H1 (cell line): ENCODE results near the gene MACIR. TPM values are rescaled to one million over a fixed set of nuclear protein-coding genes. Genes with fewer than 3 reads are reported as not detected.

Source experiments
- CTCF ChIA-PET: fragments of 300-600 bp; sonication (Branson Sonifier 250); formaldehyde crosslinking; loops from one replicate; lab custom pipeline; 2021; ENCODE audit not compliant: partially characterized antibody; lab: Charles Lee
- POLR2A ChIA-PET: fragments of 300-600 bp; sonication (Branson Sonifier 250); formaldehyde crosslinking; loops from one replicate; lab custom pipeline; 2021; ENCODE audit warnings: inconsistent platforms; ENCODE audit not compliant: partially characterized antibody; lab: Charles Lee
- DNase-seq, 2 experiments: peaks; one replicate each; pipeline versions ENCODE4 v3.0.0 to v3.0.0-alpha.2; 2010 to 2022; ENCODE audit warnings: low spot score in 2 of 2, low read depth in 1 of 2, mixed read lengths in 1 of 2
- FAIRE-seq: peaks from 2 replicates; lab custom pipeline; 2011; peaks lifted over from hg19 to GRCh38; lab: Jason Lieb, UNC
- H2AFZ ChIP-seq: 2 replicates; pipeline ENCODE4 v1.8.1; 2012; ENCODE audit warnings: low read length, inconsistent platforms
- H2AK5ac ChIP-seq: 2 replicates; pipeline ENCODE4 v1.6.1; 2013; ENCODE audit warnings: low read depth, low read length
- H2BK120ac ChIP-seq: replicated peaks from 2 replicates; pipeline ENCODE3; 2013; ENCODE audit warnings: low read depth, low read length, inconsistent platforms
- H2BK12ac ChIP-seq: 2 replicates; pipeline ENCODE4 v1.6.1; 2013; ENCODE audit warnings: low read depth, low read length
- H2BK15ac ChIP-seq: 2 replicates; pipeline ENCODE4 v1.6.1; 2013; ENCODE audit warnings: low read length
- H2BK20ac ChIP-seq: 2 replicates; pipeline ENCODE4 v1.6.1; 2013; ENCODE audit warnings: low read length
- H2BK5ac ChIP-seq: 2 replicates; pipeline ENCODE4 v1.6.1; 2013; ENCODE audit warnings: low read depth, low read length
- H3K14ac ChIP-seq: 2 replicates; pipeline ENCODE4 v1.6.1; 2013; ENCODE audit warnings: inconsistent platforms; ENCODE audit not compliant: insufficient read length
- H3K18ac ChIP-seq: 2 replicates; pipeline ENCODE4 v1.6.1; 2013; ENCODE audit warnings: low read length; ENCODE audit errors: extremely low read depth
- H3K23ac ChIP-seq: 2 replicates; pipeline ENCODE4 v1.6.1; 2013; ENCODE audit warnings: inconsistent platforms; ENCODE audit not compliant: insufficient read length
- H3K23me2 ChIP-seq: 2 replicates; pipeline ENCODE4 v1.6.1; 2013; ENCODE audit warnings: low read depth, low read length
- H3K27ac ChIP-seq: 2 replicates; pipeline ENCODE4 v1.6.1; 2011; ENCODE audit warnings: low read depth, low read length, inconsistent platforms
- H3K27me3 ChIP-seq, 4 experiments: replicated peaks in 1 of 4; 1 replicate in 1 of 4; 2 replicates in 3 of 4; pipeline versions ENCODE4 v1.6.1 to v1.8.1; 2011 to 2013; ENCODE audit warnings: low read length in 3 of 4, mild to moderate bottlenecking in 3 of 4, inconsistent platforms in 2 of 4, mixed read lengths in 2 of 4, moderate library complexity in 1 of 4; ENCODE audit not compliant: control insufficient read depth in 3 of 4, insufficient read depth in 3 of 4; ENCODE audit errors: extremely low read depth in 1 of 4
- H3K36me3 ChIP-seq, 4 experiments: 2 replicates each; pipeline versions ENCODE4 v1.6.1 to v1.8.1; 2011 to 2013; ENCODE audit warnings: mild to moderate bottlenecking in 4 of 4, low read length in 3 of 4, moderate library complexity in 2 of 4, control low read depth in 1 of 4, inconsistent platforms in 1 of 4; ENCODE audit not compliant: insufficient read depth in 4 of 4, control insufficient read depth in 2 of 4
- H3K4ac ChIP-seq: replicated peaks from 2 replicates; pipeline ENCODE3; 2013; ENCODE audit warnings: low read length, low read depth, mixed read lengths, inconsistent platforms; ENCODE audit not compliant: insufficient read length
- H3K4me1 ChIP-seq, 4 experiments: replicated peaks in 1 of 4; 1 replicate in 1 of 4; 2 replicates in 3 of 4; pipeline versions ENCODE4 v1.6.1 to v1.8.1; 2011 to 2013; ENCODE audit warnings: low read length in 3 of 4, inconsistent platforms in 2 of 4, mixed read lengths in 1 of 4; ENCODE audit not compliant: insufficient read depth in 4 of 4, control insufficient read depth in 3 of 4
- H3K4me2 ChIP-seq, 2 experiments: 2 replicates each; pipeline versions ENCODE4 v1.6.1 to v1.8.1; 2011 to 2013; ENCODE audit warnings: low read depth in 2 of 2, low read length in 2 of 2, control low read depth in 1 of 2, inconsistent platforms in 1 of 2, mild to moderate bottlenecking in 1 of 2; ENCODE audit not compliant: insufficient read depth in 1 of 2
- H3K4me3 ChIP-seq, 4 experiments: fragments of 200-600, 300-600 bp in 1 of 4; sonication (generic), shearing (Covaris generic), sonication (Bioruptor Twin) in 1 of 4; 2 replicates each; pipeline versions ENCODE4 v1.5.1 to v1.8.1; 2011 to 2016; ENCODE audit warnings: low read length in 4 of 4, low read depth in 3 of 4, control low read depth in 2 of 4, inconsistent platforms in 2 of 4, mild to moderate bottlenecking in 2 of 4, mixed read lengths in 1 of 4, moderate library complexity in 1 of 4; ENCODE audit not compliant: insufficient read depth in 2 of 4; ENCODE audit errors: extremely low read depth in 1 of 4
- H3K56ac ChIP-seq: replicated peaks from 2 replicates; pipeline ENCODE3; 2013; ENCODE audit warnings: low read depth, mild to moderate bottlenecking, mixed read lengths, low read length, inconsistent platforms; ENCODE audit not compliant: insufficient read length
- H3K79me1 ChIP-seq: 2 replicates; pipeline ENCODE4 v1.6.1; 2013; ENCODE audit warnings: low read depth, low read length, control low read depth
- H3K79me2 ChIP-seq, 2 experiments: 2 replicates each; pipeline versions ENCODE4 v1.6.1 to v1.8.1; 2012 to 2013; ENCODE audit warnings: low read length in 2 of 2, mild to moderate bottlenecking in 2 of 2, inconsistent platforms in 1 of 2; ENCODE audit not compliant: insufficient read depth in 2 of 2, control insufficient read depth in 1 of 2
- H3K9ac ChIP-seq, 4 experiments: replicated peaks in 1 of 4; 1 replicate in 1 of 4; 2 replicates in 3 of 4; pipeline versions ENCODE4 v1.6.1 to v1.8.1; 2011 to 2013; ENCODE audit warnings: low read depth in 3 of 4, low read length in 3 of 4, control low read depth in 2 of 4, mild to moderate bottlenecking in 2 of 4, moderate library complexity in 2 of 4, inconsistent platforms in 1 of 4; ENCODE audit errors: extremely low read depth in 1 of 4
- H3K9me3 ChIP-seq, 2 experiments: 2 replicates each; pipeline versions ENCODE4 v1.6.1 to v1.8.1; 2012 to 2013; ENCODE audit warnings: mild to moderate bottlenecking in 2 of 2, moderate library complexity in 2 of 2, control low read depth in 1 of 2, inconsistent platforms in 1 of 2, low read depth in 1 of 2, low read length in 1 of 2, mixed read lengths in 1 of 2; ENCODE audit not compliant: insufficient read depth in 2 of 2
- H4K20me1 ChIP-seq, 2 experiments: replicated peaks in 1 of 2; 2 replicates each; pipeline versions ENCODE3 to v1.8.1; 2011 to 2013; ENCODE audit warnings: inconsistent platforms in 2 of 2, low read length in 2 of 2, mild to moderate bottlenecking in 1 of 2; ENCODE audit not compliant: insufficient read depth in 2 of 2, control insufficient read depth in 1 of 2
- H4K5ac ChIP-seq: 2 replicates; pipeline ENCODE4 v1.6.1; 2013; ENCODE audit warnings: low read length, low read depth, mixed read lengths, inconsistent platforms; ENCODE audit not compliant: insufficient read length
- H4K8ac ChIP-seq: 2 replicates; pipeline ENCODE4 v1.8.0; 2013; ENCODE audit warnings: mild to moderate bottlenecking, moderate library complexity, low read length, inconsistent platforms; ENCODE audit not compliant: insufficient read depth; ENCODE audit errors: extremely low read depth
- H4K91ac ChIP-seq: replicated peaks from 2 replicates; pipeline ENCODE3; 2013; ENCODE audit warnings: low read length, mixed read lengths, inconsistent platforms; ENCODE audit not compliant: insufficient read length
- ASH2L ChIP-seq: fragments of 200-600, 300-600 bp; sonication (generic); IDR thresholded peaks from one replicate; pipeline ENCODE4 v1.7.1; 2017; ENCODE audit warnings: low read length
- CEBPB ChIP-seq: IDR thresholded peaks from 2 replicates; pipeline ENCODE4 v1.6.1; 2012; ENCODE audit warnings: low read depth, low read length
- MAFK ChIP-seq: IDR thresholded peaks from 2 replicates; pipeline ENCODE4 v1.6.1; 2012; ENCODE audit warnings: low read depth, mild to moderate bottlenecking, improper control_type of control experiment, low read length
- NRF1 ChIP-seq: IDR thresholded peaks from 2 replicates; pipeline ENCODE4 v1.6.1; 2011; ENCODE audit warnings: mild to moderate bottlenecking, low read depth, low read length, improper control_type of control experiment
- WGBS, 2 experiments: shearing (Covaris generic) in 1 of 2; methylation state at CpG; one replicate each; pipeline versions ENCODE4 v1.1.6 to v1.1.7; 2013 to 2015; ENCODE audit warnings: low lambda C conversion rate in 2 of 2, mixed read lengths in 2 of 2, inconsistent platforms in 1 of 2, low coverage in 1 of 2, missing lambda C conversion rate in 1 of 2; ENCODE audit not compliant: insufficient replicate concordance in 2 of 2, insufficient coverage in 1 of 2, insufficient read length in 1 of 2; ENCODE audit errors: extremely low coverage in 1 of 2, missing lambda C conversion rate in 1 of 2; 5-methylcytosine and 5-hydroxymethylcytosine counted together
- polyA plus RNA-seq, 7 experiments: library from polyadenylated mRNA; depleted of rRNA in 3 of 7; stranded (reverse) in 5 of 7; unstranded in 2 of 7; fragments of >200 nt in 5 of 7; fragments of 200-250 nt in 2 of 7; gene quantifications; 1 replicate in 5 of 7; 2 replicates in 1 of 7; 4 replicates in 1 of 7; pipeline versions ENCODE4 v1.2.1 to v1.2.3, GENCODE V29; 2011 to 2013; ENCODE audit warnings: missing spikeins in 2 of 7, mixed read lengths in 2 of 7
- total RNA-seq: library from RNA; stranded (reverse); fragmentation: NEBNext Ultra II Directional; extraction: Animal tissue kit (Norgen Biotek cat#: 25700); gene quantifications from 2 replicates; pipeline ENCODE4 v1.2.1, GENCODE V29; 2021

MACIR gene
- total and polyA plus RNA-seq, 2 of the 8 experiments (the other 6 are each of a cell fraction or from before 2014, with no cell fraction given) = 8.0 to 19.2 TPM

DNA sequence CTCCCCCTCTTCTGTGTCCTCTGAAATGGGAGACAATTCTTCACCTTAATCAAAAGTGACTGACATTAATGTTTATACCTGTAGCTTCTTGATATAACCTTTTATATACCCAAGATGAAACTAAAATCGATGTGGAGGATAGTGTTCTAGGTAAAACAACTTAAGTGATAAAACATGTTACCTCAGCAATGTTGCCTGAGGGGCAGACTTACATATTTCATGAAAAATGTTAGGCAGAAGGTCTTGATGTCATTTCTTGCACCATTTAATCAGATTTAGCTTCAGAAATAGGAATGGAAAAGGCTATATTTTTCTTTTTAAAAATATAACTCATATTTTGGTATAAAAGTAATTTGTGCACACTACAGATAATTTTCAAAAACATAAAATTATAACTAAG, 22.7 kb upstream of the MACIR start:
- Histone ChIP-seq H3K79me2 (no peaks in the 10 kb centered on the region), H2BK120ac (no peak overlapping the region), H3K9ac (no peak overlapping the region), H4K91ac (no peak overlapping the region), H3K14ac (no peak overlapping the region), H3K9me3 (peaks cover 0 to 2% of the 10 kb centered on the region in 2 experiments; a peak in 1 of 4 replicates), H3K56ac (no peak overlapping the region), H3K4me2 (no peak overlapping the region), H2BK12ac (no peak overlapping the region), H2BK15ac (no peak overlapping the region), H4K8ac (no peak overlapping the region), H3K4me3 (no peak overlapping the region), H4K20me1 (no peaks in the 10 kb centered on the region), H2BK20ac (no peak overlapping the region), H3K27ac (no peak overlapping the region), H2BK5ac (no peak overlapping the region), H3K23me2 (no peaks in the 10 kb centered on the region), H3K27me3 (no peaks in the 10 kb centered on the region), H2AK5ac (no peak overlapping the region), H3K79me1 (no peaks in the 10 kb centered on the region), H3K23ac (no peak overlapping the region), H2AFZ (no peak overlapping the region), H3K4me1 (no peaks in the 10 kb centered on the region), H3K36me3 (no peaks in the 10 kb centered on the region), H3K18ac (no peak overlapping the region), H3K4ac (no peak overlapping the region), H4K5ac (no peak overlapping the region)
- FAIRE-seq (no peak), DNase-seq (no peak)
- WGBS, 2 experiments = 93% methylated on average over 1 of the region's 1 CpG; no CpG with 5 or more reads in 1 of the 2 experiments
- POLR2A ChIA-PET = no interaction called here
- no peak for TF ChIP-seq MAFK
- no peak for TF ChIP-seq ASH2L
- TF ChIP-seq NRF1 = no peak
- TF ChIP-seq CEBPB = no peak
- CTCF ChIA-PET = interaction anchor here (1.4 to 1.5 kb wide), 2 partner anchors 11 to 266 kb away, joined by 3 to 12 read pairs; no protein-coding TSS in a partner anchor
